ENCODE measurements around the gene RNF38.
"Not testable (repeated sequence)": the region's sequence is repeated elsewhere in the genome, so short reads cannot be mapped to it uniquely, and the experiment has no call there.

RNF38 gene

DNA sequence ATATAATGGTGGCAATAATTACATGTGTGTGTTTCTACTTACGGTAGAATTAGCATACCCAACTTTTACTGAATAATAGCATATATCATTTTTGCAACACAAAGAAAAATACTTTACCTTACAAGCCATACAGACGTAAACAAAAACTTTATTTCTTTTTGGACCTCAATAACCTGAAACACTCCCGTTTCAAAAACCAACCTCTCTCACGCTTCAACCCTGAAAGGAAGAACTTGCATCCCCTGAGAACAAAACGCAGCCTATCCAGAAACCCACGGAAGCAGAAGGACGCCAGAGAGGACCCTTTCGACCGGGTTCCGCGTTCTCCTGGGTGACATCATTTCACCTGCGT lies at the start of gene RNF38:
RNF38 (minus strand) TSS at position 290 of the 352 bp plus-strand sequence; CDS start at position 129, 161 bp downstream.
- no peak for DNase-seq

DNA sequence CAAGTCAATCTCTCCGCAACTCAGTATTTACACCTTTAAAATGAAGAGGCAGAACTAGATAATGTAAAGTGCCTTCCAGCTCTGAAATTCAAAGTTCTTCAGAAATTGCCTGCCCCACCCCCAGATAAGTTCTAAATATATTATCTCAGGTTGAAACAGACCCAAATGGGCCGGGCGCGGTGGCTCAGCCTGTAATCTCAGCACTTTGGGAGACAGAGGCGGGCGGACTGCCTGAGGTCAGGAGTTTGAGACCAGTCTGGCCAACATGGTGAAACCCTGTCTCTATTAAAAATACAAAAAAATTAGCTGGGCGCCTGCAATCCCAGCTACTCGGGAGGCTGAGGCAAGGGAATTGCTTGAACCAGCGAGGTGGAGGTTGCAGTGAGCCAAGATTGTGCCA lies 48.5 kb upstream of the RNF38 start:
- DNase-seq = not testable (repeated sequence)

DNA sequence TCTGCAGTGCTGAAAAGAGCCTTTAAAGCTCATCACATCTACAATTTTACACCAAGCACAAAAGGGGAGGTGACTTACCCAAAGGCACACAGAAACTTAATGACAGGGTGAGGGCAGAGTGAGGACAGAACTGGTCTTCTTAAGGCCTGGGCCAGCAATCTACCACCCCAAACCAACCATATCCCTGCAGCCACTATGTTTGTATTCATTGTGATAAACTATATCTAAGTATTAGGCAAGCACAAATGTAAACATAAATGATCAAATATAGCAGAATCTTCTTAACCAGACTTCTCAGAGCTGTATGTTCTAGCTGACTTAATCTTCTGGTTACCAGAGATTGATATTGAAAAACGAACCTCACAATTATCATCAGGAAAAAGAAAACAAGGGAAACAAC lies 47.9 kb upstream of the RNF38 start:
- DNase-seq = no peak

DNA sequence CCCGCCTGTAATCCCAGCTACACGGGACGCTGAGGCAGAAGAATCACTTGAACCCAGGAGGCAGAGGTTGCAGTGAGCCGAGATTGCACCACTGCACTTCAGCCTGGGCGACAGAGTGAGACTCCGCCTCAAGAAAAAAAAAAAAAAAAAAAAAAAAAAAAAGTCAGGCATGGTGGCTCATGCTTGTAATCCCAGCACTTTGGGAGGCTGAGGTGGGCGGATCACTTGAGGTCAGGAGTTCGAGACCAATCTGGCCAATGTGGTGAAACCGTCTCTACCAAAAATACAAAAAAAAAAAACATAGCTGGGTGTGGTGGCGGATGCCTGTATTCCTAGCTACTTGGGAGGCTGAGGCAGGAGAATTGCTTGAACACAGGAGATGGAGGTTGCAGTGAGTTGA lies 46.6 kb upstream of the RNF38 start:
- DNase-seq = not testable (repeated sequence)

GRCh38 chr9:36445800-36446361 lies 45.8 kb upstream of the RNF38 start:
- no peak for DNase-seq

DNA sequence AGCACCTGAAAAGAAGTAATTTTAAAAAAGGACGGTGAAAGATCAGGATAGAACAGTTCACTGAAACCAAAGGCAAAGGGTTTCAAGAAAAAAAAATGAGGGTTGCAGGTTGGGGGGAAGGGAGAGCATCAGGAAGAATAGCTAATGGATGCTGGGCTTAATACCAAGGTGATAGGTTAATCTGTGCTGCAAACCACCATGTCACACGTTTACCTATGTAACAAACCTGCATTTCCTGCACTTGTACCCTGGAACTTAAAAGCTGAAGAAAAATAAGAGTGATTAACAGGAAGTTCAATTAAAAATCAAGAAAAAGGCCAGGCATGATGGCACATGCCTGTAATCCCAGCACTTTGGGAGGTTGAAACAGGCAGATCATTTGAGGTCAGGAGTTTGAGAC lies 44.1 kb upstream of the RNF38 start:
- DNase-seq = no peak

- DNase-seq = no peak
Observed at GRCh38 chr9:36443581-36443980, 43.5 kb upstream of the RNF38 start.

DNA sequence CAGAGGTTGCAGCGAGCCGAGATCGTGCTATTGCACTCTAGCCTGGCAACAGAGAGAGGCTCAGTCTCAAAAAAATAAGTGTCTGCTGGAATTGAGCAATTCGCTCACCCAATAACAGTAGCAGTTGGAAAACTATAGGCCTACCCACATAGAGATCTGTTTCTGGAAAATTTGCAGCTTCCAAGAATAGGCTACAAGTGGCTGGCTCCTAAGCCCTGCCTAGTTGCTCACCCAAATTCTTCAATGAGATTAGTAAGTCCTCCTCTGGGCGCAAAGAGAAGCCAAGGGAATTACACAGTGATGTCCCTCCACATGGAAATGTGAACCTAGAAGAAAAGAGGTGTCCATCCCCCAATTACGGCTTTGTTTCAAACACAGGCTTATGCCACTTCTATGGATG lies 42.6 kb upstream of the RNF38 start:
- no peak for DNase-seq

- DNase-seq = no peak
Observed at GRCh38 chr9:36441966-36442365, 41.9 kb upstream of the RNF38 start.

GRCh38 chr9:36438536-36439236 lies 38.6 kb upstream of the RNF38 start:
- no peak for DNase-seq

GRCh38 chr9:36437790-36438189 lies 37.7 kb upstream of the RNF38 start:
- no peak for DNase-seq

- DNase-seq = no peak
Observed at GRCh38 chr9:36436909-36437308, 36.8 kb upstream of the RNF38 start.

DNA sequence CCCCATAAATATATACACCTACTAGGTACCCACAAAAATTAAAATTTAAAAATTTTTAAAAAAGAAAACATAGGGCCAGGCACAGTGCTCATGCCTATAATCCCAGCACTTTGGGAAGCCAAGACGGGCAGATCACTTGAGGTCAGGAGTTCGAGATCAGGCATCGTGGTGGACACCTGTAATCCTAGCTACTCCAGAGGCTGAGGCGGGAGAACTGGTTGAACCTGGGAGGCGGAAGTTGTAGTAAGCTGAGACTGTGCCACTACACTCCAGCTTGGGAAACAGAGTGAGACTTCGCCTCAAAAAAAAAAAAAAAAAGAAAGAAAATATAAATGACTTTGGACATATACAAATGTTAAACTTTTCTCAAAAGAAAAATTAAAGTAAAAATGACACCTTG lies 33.3 kb upstream of the RNF38 start:
- no peak for DNase-seq

GRCh38 chr9:36431078-36431477 lies 31.0 kb upstream of the RNF38 start:
- no peak for DNase-seq

GRCh38 chr9:36426945-36427344 lies 26.9 kb upstream of the RNF38 start:
- DNase-seq = no peak

DNA sequence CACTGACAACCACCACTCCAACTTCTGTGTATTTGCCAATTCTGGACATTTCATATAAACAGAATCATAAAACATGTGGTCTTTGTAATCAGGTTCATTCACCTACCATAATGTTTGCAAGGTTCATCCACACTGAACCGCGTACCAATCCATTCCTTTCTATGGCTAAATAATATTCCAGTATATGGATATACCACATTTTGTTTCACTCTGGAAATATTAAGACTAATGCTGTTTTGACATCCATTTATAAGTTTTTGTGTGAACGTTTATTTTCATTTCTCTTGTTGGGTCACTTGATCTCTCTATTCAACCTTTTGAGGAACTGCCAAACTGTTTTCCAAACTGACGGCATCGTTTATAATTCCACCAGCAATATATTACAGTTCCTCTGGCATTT lies 26.3 kb upstream of the RNF38 start:
- DNase-seq = no peak

DNA sequence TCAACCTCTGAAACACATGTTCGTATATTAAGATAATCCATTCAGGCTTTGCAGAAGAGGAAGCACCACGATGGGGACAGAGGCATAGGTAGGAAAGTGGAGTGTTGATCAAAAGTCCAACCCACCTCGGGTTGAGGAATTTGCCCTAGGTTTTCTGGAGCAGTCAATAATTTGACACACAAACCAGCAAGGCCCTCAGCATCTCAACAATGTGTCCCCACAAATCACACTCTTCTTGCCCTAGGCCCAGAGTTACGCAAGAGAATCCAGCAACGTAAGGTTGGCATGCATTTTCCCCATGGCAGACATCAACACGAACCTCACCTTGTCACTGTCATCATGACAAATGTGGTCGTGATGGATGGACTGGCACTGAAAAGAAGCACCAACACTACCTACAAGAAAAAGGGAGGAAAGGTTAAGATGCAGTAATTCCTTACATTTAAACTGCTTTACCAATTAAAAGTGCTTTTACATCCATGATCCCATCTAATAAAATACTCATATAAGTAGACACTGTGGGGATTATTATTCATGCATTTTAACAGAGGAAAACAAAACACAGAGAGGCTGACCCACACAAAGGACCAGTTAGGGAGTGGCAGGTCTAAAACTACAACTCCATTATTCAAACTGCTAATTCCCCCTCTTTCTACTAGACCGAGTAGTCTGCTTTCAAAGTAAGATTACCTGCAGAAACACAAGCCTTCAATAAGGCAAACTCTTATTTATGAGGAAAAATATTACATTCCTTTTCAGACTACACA lies 24.4 kb upstream of the RNF38 start:
- no peak for DNase-seq

DNA sequence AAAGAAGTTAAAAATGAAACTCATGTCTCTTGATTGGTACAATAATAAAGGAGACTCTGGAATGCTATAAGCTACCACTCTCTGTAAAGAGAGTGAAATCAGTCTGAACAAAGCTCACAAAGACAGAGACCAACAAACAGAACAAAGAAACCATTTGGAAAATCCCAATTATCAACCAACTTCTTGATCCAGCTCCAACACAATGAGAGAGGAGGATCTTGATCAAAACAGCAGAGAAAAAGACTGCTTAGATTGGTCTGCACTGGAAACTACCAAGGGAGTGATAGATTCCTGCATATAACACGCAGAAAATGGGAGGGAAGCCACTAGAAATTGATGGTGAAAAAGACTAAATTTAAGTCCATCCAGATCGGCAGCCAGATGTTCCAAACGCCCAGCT lies 23.1 kb upstream of the RNF38 start:
- DNase-seq = no peak

- no peak for DNase-seq
Observed at GRCh38 chr9:36416890-36417289, 16.8 kb upstream of the RNF38 start.

DNA sequence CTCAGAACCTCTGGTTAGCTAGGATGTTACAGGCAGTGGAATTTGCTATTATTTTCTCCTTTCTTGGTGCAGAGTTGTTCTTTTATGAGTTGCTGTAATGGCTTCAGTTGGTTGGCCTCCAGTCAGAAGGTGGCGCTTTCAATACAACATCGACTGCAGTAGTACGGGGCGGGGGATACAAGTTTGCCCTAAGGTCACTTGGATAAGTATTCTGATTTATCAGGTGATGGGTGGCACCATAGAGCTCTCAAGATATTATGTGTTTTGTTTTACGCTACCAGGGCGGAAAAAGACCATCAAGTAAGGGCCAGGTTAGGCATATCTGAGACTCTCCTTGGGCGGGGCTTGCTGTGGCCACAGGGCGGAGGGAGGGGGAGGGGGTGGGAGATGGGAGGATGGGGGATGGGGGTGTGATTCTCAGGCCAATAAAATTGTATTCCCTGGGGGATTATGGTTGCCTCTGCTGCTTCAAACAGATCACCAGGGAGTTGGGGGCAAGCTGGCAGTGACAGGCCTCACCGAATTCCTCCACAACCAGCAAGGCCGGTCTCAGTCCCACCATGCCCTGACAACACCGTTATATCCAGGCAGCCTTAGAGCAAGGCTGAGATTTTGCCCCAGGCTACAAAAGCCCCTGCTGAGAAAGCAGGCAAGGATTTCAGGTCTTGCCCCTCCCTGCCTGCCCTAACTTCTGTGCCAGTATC lies 15.9 kb upstream of the RNF38 start:
- DNase-seq = no peak

DNA sequence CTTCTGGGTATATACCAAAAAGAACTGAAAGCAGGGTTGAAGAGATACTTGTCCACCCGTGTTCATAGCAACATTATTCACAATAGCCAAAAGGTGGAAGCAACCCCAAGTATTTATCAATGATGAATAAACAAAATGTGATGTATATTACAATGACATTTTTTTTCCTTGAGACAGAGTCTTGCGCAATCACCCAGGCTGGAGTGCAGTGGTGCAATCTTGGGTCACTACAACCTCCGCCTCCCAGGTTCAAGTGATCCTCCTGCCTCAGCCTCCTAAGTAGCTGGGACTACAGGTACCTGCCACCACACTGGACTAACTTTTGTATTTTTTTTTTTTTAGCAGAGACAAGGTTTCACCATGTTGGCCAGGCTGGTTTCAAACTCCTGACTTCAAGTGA lies 11.3 kb upstream of the RNF38 start:
- DNase-seq = not testable (repeated sequence)

DNA sequence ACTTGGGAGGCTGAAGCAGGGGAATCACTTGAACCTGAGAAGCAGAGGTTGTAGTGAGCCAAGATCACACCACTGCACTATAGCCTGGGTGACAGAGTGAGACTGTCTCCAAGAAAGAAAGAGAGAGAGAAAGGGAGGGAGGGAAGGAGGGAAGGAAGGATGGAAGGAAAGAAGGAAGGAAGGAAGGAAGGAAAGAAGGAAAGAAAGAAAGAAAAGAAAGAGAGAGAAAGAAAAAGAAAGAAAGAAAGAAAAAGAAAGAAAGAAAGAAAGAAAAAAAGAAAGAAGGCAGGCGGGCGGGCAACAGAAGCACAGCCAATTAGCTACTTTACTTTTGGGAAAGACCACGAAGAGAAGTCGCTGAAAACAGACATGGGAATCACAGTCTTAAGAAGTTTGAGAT lies 9.0 kb upstream of the RNF38 start:
- DNase-seq = not testable (repeated sequence)

DNA sequence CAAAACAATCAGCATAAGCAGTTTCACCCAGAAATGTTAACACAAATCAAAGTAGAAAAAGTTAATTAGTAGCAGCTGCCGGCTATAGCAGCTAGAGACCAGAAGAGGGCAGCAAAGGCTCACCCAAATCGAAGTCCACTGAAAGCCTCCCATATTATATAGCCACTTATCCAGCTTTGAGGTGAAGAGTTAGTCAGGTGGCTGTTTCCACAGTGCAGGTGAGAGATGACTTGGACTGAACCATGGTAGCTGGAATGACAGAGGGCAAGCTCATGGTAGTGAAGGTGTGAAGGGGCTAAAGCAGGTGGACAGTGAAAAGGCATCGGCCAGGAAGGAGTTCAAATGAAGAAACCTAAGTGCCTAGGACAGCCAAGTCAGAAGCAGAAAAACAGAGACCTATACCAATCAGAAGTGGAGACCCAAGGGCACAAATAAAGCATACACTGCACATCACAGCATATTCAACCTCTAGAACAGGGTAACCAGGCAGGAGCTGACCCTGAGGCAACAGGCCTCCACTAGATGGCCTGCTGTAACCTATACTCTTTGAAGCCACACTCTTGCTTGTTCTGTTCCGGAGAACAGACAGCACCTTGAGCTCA lies 7.2 kb upstream of the RNF38 start:
- DNase-seq = peak; percentile 84
